Caco-2 (cell line): ENCODE measurements around the gene ARSA. TPM values are rescaled to one million over a fixed set of nuclear protein-coding genes. Genes with fewer than 3 reads are reported as not detected.

ENCODE experiments used
- BruUV-seq: library from RNA; stranded (reverse); fragments of 400-500 nt; replicated peaks from 2 replicates; lab custom pipeline; 2021; lab: Mats Ljungman, UMichigan
- CTCF ChIA-PET: fragments of 300-600 bp; sonication (Branson Sonifier 250); formaldehyde crosslinking; loops from one replicate; lab custom pipeline; 2022; ENCODE audit warnings: antibody characterized with exemption; lab: Charles Lee
- POLR2A ChIA-PET: fragments of 300-600 bp; sonication (Branson Sonifier 250); formaldehyde crosslinking; loops from one replicate; lab custom pipeline; 2022; ENCODE audit warnings: antibody characterized with exemption; lab: Charles Lee
- DNase-seq, 2 experiments: peaks; one replicate each; pipeline versions ENCODE4 v3.0.0 to v3.0.0-alpha.2; 2020 to 2022
- H3K27me3 ChIP-seq: replicated peaks from 2 replicates; pipeline ENCODE4 v1.6.0; 2011; ENCODE audit warnings: low read length; ENCODE audit not compliant: control insufficient read depth, insufficient read depth
- H3K36me3 ChIP-seq: 2 replicates; pipeline ENCODE4 v1.5.1; 2011; ENCODE audit warnings: low read length; ENCODE audit not compliant: control insufficient read depth, insufficient read depth
- H3K4me1 ChIP-seq: fragments of 250-450 bp; sonication (Bioruptor Pico); 2 replicates; pipeline ENCODE4 v1.5.1; 2020; ENCODE audit warnings: mild to moderate bottlenecking
- H3K4me3 ChIP-seq: 2 replicates; pipeline ENCODE4 v1.5.1; 2011; ENCODE audit warnings: low read depth, mild to moderate bottlenecking, control low read depth, low read length
- H3K9me3 ChIP-seq: fragments of 250-450 bp; sonication (Bioruptor Pico); 2 replicates; pipeline ENCODE4 v1.5.1; 2020; ENCODE audit warnings: mild to moderate bottlenecking, moderate library complexity
- H3K27ac Mint-ChIP-seq: one replicate; pipeline ENCODE4 v1.8.0; 2022; ENCODE audit warnings: mixed read lengths; ENCODE audit not compliant: unreplicated experiment
- H3K27me3 Mint-ChIP-seq: one replicate; pipeline ENCODE4 v1.8.0; 2022; ENCODE audit warnings: mixed read lengths; ENCODE audit not compliant: insufficient read depth, unreplicated experiment
- H3K36me3 Mint-ChIP-seq: one replicate; pipeline ENCODE4 v1.8.0; 2022; ENCODE audit warnings: mild to moderate bottlenecking, mixed read lengths; ENCODE audit not compliant: insufficient read depth, unreplicated experiment
- H3K4me1 Mint-ChIP-seq: one replicate; pipeline ENCODE4 v1.8.0; 2022; ENCODE audit warnings: low read depth, mixed read lengths; ENCODE audit not compliant: unreplicated experiment
- H3K4me3 Mint-ChIP-seq: one replicate; pipeline ENCODE4 v1.8.0; 2022; ENCODE audit warnings: mild to moderate bottlenecking, moderate library complexity, mixed read lengths; ENCODE audit not compliant: unreplicated experiment
- H3K9me3 Mint-ChIP-seq: one replicate; pipeline ENCODE4 v1.8.0; 2022; ENCODE audit warnings: mixed read lengths; ENCODE audit not compliant: unreplicated experiment
- CTCF ChIP-seq, 2 experiments: fragments of 200-600 bp in 1 of 2; IDR thresholded peaks; 1 replicate in 1 of 2; 2 replicates in 1 of 2; pipeline versions ENCODE4 v1.5.1 to v1.8.0; 2011 to 2022; ENCODE audit warnings: antibody characterized with exemption in 1 of 2, control low read depth in 1 of 2, inconsistent platforms in 1 of 2, low read depth in 1 of 2, low read length in 1 of 2, mild to moderate bottlenecking in 1 of 2, moderate library complexity in 1 of 2; ENCODE audit not compliant: insufficient read depth in 1 of 2, severe bottlenecking in 1 of 2, unreplicated experiment in 1 of 2
- intact Hi-C: fragments of 100-400 bp; cut with micrococcal nuclease; formaldehyde crosslinking; loops from one replicate; pipeline ENCODE4 v1.10.0; 2022; ENCODE audit not compliant: unreplicated experiment
- total RNA-seq: library from RNA; stranded (reverse); gene quantifications from 2 replicates; pipeline ENCODE4 v1.2.3, GENCODE V29; 2022

ARSA gene
- total RNA-seq, 1 experiment from 2014 or later = 11.5 TPM

DNA sequence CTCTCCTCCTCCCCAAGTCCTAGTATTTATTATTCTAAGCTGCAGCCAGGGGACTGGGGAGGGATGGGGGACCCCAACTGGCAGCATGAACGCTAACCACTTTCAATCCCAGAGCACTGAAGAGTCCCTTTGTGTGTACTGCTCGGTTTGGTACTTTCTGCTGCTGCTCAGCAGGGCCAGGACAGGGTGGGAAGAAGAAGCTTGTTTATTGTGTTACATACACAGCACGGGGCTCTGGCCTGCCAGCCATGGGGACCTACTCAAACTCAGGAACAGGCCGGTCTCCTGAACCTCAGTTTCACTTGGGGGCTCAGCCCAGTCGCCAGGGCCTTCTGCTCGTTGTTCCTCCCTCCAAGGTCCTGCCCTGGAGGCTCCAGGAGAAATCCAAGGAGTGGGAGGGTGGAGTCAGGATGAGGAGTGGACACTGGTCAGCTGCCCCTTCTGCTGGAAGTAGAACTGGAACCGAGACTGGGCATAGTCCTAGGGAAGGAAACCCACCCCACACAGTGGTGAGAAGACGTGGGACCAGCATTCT is 49.1 kb downstream of the ARSA start:
- DNase-seq = no peak
- Histone ChIP-seq H3K4me3 (no peak overlapping the region), H3K36me3 (peaks cover 1% of the 10 kb centered on the region; the same call in 1 of the 2 replicates), H3K27me3 (no peaks in the 10 kb centered on the region), H3K4me1 (peaks cover 9% of the 10 kb centered on the region), H3K9me3 (no peaks in the 10 kb centered on the region)
- Mint-ChIP-seq H3K27ac (no peak overlapping the region), H3K27me3 (no peaks in the 10 kb centered on the region), H3K4me3 (no peak overlapping the region), H3K36me3 (peaks cover 4% of the 10 kb centered on the region), H3K4me1 (no peaks in the 10 kb centered on the region), H3K9me3 (no peaks in the 10 kb centered on the region)
- CTCF ChIA-PET = no interaction called here
- POLR2A ChIA-PET = no interaction called here
- no peak for TF ChIP-seq CTCF (IDR thresholded peaks at IDR 0.05; ENCODE audit: insufficient read depth in 1 of 2, low read depth in 1 of 2, low read length in 1 of 2, severe bottlenecking in 1 of 2, unreplicated experiment in 1 of 2)
- intact Hi-C loops = no loop called here
- no TSS peak for BruUV-seq

DNA sequence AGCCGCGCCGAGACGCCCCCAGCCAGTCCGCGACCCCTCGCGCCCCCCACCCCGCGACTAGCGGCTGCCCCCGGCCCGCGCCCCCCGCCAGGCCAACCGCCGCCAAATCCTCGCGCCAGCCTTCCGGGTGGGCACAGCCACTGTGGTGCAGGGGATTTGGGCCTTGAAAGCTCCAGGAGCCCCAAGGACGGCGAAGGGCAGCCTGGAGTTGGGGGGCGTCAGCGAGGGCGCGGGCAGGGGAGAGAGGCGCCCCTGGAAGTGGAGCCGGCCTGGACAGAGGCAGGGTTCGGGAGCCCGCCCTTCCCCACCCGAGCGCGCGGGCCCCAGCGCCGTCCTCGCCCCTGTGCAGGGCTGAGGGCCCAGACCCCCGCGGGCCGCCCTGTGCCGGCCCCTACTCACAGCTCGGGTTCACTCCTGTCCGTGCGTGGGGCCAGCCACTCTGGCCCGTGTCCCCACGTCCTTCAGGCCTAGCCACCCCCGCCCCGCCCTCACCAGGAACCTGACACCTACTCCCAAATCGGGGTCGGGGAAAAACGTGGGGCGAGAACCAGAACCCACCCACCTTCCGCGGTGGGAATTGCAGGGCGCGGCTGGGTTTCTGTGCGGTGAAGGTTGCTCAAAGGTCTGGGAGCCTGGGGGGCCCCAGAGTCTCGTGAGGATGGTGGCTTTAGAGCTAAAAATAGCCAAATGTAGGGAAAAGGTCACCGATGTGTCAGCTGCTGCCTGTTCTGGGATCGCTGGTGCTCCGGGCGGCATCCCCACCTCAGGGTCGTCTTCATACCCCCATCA is 49.8 kb downstream of the ARSA start, which contains the start of gene CPT1B:
Gene CPT1B, minus strand, starts transcription at position 441 of the 789 bp plus-strand sequence. CDS start 512 bp downstream, outside the sequence.
- ChIA-PET POLR2A (no interaction called here), CTCF (no interaction called here)
- no TSS peak for BruUV-seq
- H3K4me3 Mint-ChIP-seq = no peak within 1 kb of the TSS
- no peaks in the 10 kb centered on the region for H3K9me3 Mint-ChIP-seq
- no peaks in the 10 kb centered on the region for H3K4me1 Mint-ChIP-seq
- no peak for TF ChIP-seq CTCF (IDR thresholded peaks at IDR 0.05; ENCODE audit: insufficient read depth in 1 of 2, low read depth in 1 of 2, low read length in 1 of 2, severe bottlenecking in 1 of 2, unreplicated experiment in 1 of 2)
- Histone ChIP-seq H3K4me1 (peaks cover 6% of the 10 kb centered on the region; the same call in 1 of the 2 replicates), H3K4me3 (no peak within 1 kb of the TSS), H3K9me3 (no peaks in the 10 kb centered on the region), H3K36me3 (peaks cover 1% of the 10 kb centered on the region; the same call in 1 of the 2 replicates), H3K27me3 (no peaks in the 10 kb centered on the region)
- peaks cover 4% of the 10 kb centered on the region for H3K36me3 Mint-ChIP-seq
- DNase-seq = no peak
- no peak within 1 kb of the TSS for H3K27ac Mint-ChIP-seq
- H3K27me3 Mint-ChIP-seq = no peaks in the 10 kb centered on the region
- intact Hi-C loops = no loop called here

DNA sequence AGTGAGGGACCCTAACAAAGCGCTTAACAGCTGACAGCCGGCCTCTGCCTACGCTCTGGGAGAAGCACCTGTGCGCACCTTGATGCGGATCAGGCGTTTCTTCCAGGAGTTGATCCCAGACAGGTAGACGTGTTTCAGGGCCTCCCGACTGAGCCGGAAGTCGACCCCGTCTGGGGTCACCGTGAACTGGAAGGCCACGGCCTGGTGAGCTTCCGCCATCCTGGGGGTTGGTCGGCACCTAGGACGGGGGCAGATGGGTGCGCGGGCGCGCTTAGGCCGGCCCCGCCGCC is 50.3 kb downstream of the ARSA start:
- Mint-ChIP-seq H3K4me1 (no peaks in the 10 kb centered on the region), H3K4me3 (no peak overlapping the region), H3K36me3 (peaks cover under 1% of the 10 kb centered on the region), H3K9me3 (no peaks in the 10 kb centered on the region), H3K27me3 (no peaks in the 10 kb centered on the region), H3K27ac (no peak overlapping the region)
- Histone ChIP-seq H3K36me3 (peaks cover 1% of the 10 kb centered on the region; the same call in 1 of the 2 replicates), H3K4me1 (peaks cover 6% of the 10 kb centered on the region; the same call in 1 of the 2 replicates), H3K9me3 (no peaks in the 10 kb centered on the region), H3K27me3 (no peaks in the 10 kb centered on the region), H3K4me3 (no peak overlapping the region)
- intact Hi-C loops = no loop called here
- no peak for TF ChIP-seq CTCF (IDR thresholded peaks at IDR 0.05; ENCODE audit: insufficient read depth in 1 of 2, low read depth in 1 of 2, low read length in 1 of 2, severe bottlenecking in 1 of 2, unreplicated experiment in 1 of 2)
- no TSS peak for BruUV-seq
- ChIA-PET CTCF (no interaction called here), POLR2A (no interaction called here)
- DNase-seq = no peak
